Measurements from ENCODE around the gene HASPIN. TPM values are rescaled to one million over a fixed set of nuclear protein-coding genes. Genes with fewer than 3 reads are reported as not detected.
A peak's percentile ranks its signal among the peaks of the same experiment; 100 is the strongest.

HASPIN gene
- polyA plus RNA-seq, 1 donor from 2014 or later: 0.32 TPM

GRCh38 chr17:3770466-3770865 lies 46.8 kb downstream of the HASPIN start:
- Histone ChIP-seq H3K9ac (ENCODE audit: low read length) (peak overlapping the region; percentile 23), H3K27me3 (ENCODE audit: insufficient read depth, low read depth, low read length) (no peaks in the 10 kb centered on the region), H3K79me2 (replicated peaks; ENCODE audit: insufficient read depth, low read length) (no peaks in the 10 kb centered on the region), H4K20me1 (ENCODE audit: insufficient read depth) (no peaks in the 10 kb centered on the region), H3K27ac (ENCODE audit: low read length) (peak overlapping the region; percentile 66), H3K4me3 (ENCODE audit: low read length) (no peak overlapping the region), H3K4me2 (ENCODE audit: low read length) (no peak overlapping the region), H3K9me3 (ENCODE audit: low read length) (no peaks in the 10 kb centered on the region), H3F3A (ENCODE audit: insufficient read depth, low read length, poor library complexity, severe bottlenecking) (no peaks in the 10 kb centered on the region), H2AFZ (ENCODE audit: low read depth, low read length) (no peak overlapping the region), H3K9me2 (ENCODE audit: insufficient read depth, low read length) (no peaks in the 10 kb centered on the region), H3K36me3 (ENCODE audit: insufficient read depth, low read length) (no peaks in the 10 kb centered on the region)
- TF ChIP-seq CTCF (IDR thresholded peaks at IDR 0.05; ENCODE audit: poor library complexity, severe bottlenecking) (no peak), POLR2AphosphoS5 (IDR thresholded peaks at IDR 0.05) (no peak), SMC3 (conservative IDR thresholded peaks at IDR 0.05; ENCODE audit: poor library complexity) (no peak), REST (IDR thresholded peaks at IDR 0.05; ENCODE audit: borderline replicate concordance) (no peak), TAF1 (IDR thresholded peaks at IDR 0.05; ENCODE audit: low read depth) (no peak), MXI1 (conservative IDR thresholded peaks at IDR 0.05; ENCODE audit: poor library complexity, severe bottlenecking) (no peak), EZH2 (IDR thresholded peaks at IDR 0.05; ENCODE audit: borderline replicate concordance, insufficient read depth, low read length, poor library complexity, severe bottlenecking) (no peak), RAD21 (conservative IDR thresholded peaks at IDR 0.05) (no peak), EP300 (conservative IDR thresholded peaks at IDR 0.05; ENCODE audit: poor library complexity, severe bottlenecking) (no peak)

GRCh38 chr17:3771140-3771539 lies 47.4 kb downstream of the HASPIN start:
- Histone ChIP-seq H3F3A (ENCODE audit: insufficient read depth, low read length, poor library complexity, severe bottlenecking) (no peaks in the 10 kb centered on the region), H3K36me3 (ENCODE audit: insufficient read depth, low read length) (no peaks in the 10 kb centered on the region), H3K4me3 (ENCODE audit: low read length) (no peak overlapping the region), H3K79me2 (replicated peaks; ENCODE audit: insufficient read depth, low read length) (no peaks in the 10 kb centered on the region), H4K20me1 (ENCODE audit: insufficient read depth) (no peaks in the 10 kb centered on the region), H2AFZ (ENCODE audit: low read depth, low read length) (no peak overlapping the region), H3K9me3 (ENCODE audit: low read length) (no peaks in the 10 kb centered on the region), H3K9me2 (ENCODE audit: insufficient read depth, low read length) (no peaks in the 10 kb centered on the region), H3K27me3 (ENCODE audit: insufficient read depth, low read depth, low read length) (no peaks in the 10 kb centered on the region), H3K27ac (ENCODE audit: low read length) (peak overlapping the region; percentile 66), H3K9ac (ENCODE audit: low read length) (peak overlapping the region; percentile 23), H3K4me2 (ENCODE audit: low read length) (no peak overlapping the region)
- TF ChIP-seq POLR2AphosphoS5 (IDR thresholded peaks at IDR 0.05): no peak
- no peak for TF ChIP-seq RAD21 (conservative IDR thresholded peaks at IDR 0.05)
- TF ChIP-seq MXI1 (conservative IDR thresholded peaks at IDR 0.05; ENCODE audit: poor library complexity, severe bottlenecking): peak; percentile 8
- no peak for TF ChIP-seq REST (IDR thresholded peaks at IDR 0.05; ENCODE audit: borderline replicate concordance)
- no peak for TF ChIP-seq TAF1 (IDR thresholded peaks at IDR 0.05; ENCODE audit: low read depth)
- TF ChIP-seq EZH2 (IDR thresholded peaks at IDR 0.05; ENCODE audit: borderline replicate concordance, insufficient read depth, low read length, poor library complexity, severe bottlenecking): no peak
- TF ChIP-seq SMC3 (conservative IDR thresholded peaks at IDR 0.05; ENCODE audit: poor library complexity): no peak
- no peak for TF ChIP-seq CTCF (IDR thresholded peaks at IDR 0.05; ENCODE audit: poor library complexity, severe bottlenecking)
- peak; percentile 35 for TF ChIP-seq EP300 (conservative IDR thresholded peaks at IDR 0.05; ENCODE audit: poor library complexity, severe bottlenecking)

Measured in neural cell (in vitro differentiated cells).